CD8-positive, alpha-beta memory T cell (primary cell): ENCODE measurements around the gene BCL2L11. TPM values are rescaled to one million over a fixed set of nuclear protein-coding genes. Genes with fewer than 3 reads are reported as not detected.
A peak's percentile ranks its signal among the peaks of the same experiment; 100 is the strongest.

Experiments
- CTCF ChIA-PET: fragments of 350-600 bp; sonication (Branson Sonifier 250); formaldehyde crosslinking; loops from one replicate; lab custom pipeline; 2021; ENCODE audit warnings: antibody characterized with exemption; lab: Charles Lee
- POLR2A ChIA-PET: fragments of 350-600 bp; sonication (Branson Sonifier 250); formaldehyde crosslinking; loops from one replicate; lab custom pipeline; 2021; ENCODE audit warnings: antibody characterized with exemption; lab: Charles Lee
- DNase-seq, 5 donors: peaks; one replicate each; pipeline versions ENCODE4 v3.0.0 to v3.0.0-alpha.2; 2020 to 2022; ENCODE audit warnings: mixed read lengths in 1 of 5
- H3K27ac ChIP-seq: one replicate; pipeline ENCODE4 v1.7.0; 2013; ENCODE audit warnings: low read depth, mild to moderate bottlenecking, low read length, moderate library complexity
- H3K27me3 ChIP-seq: 2 replicates; pipeline ENCODE4 v1.7.0; 2013; ENCODE audit warnings: low read length, mild to moderate bottlenecking; ENCODE audit not compliant: insufficient read depth, poor library complexity, severe bottlenecking
- H3K36me3 ChIP-seq: 2 replicates; pipeline ENCODE4 v1.7.0; 2013; ENCODE audit warnings: mild to moderate bottlenecking, low read length, moderate library complexity; ENCODE audit not compliant: insufficient read depth
- H3K4me1 ChIP-seq: 2 replicates; pipeline ENCODE4 v1.7.0; 2013; ENCODE audit warnings: mild to moderate bottlenecking, low read length, moderate library complexity; ENCODE audit not compliant: insufficient read depth
- H3K4me3 ChIP-seq: 2 replicates; pipeline ENCODE4 v1.7.0; 2013; ENCODE audit warnings: mild to moderate bottlenecking, low read length
- H3K9me3 ChIP-seq: 2 replicates; pipeline ENCODE4 v1.7.0; 2013; ENCODE audit warnings: mild to moderate bottlenecking, low read length
- H3K27ac Mint-ChIP-seq, 8 donors: one replicate each; pipeline ENCODE4 v1.8.0; 2020 to 2021; ENCODE audit warnings: mixed read lengths in 8 of 8, mild to moderate bottlenecking in 6 of 8, inconsistent platforms in 3 of 8, moderate library complexity in 3 of 8
- H3K27me3 Mint-ChIP-seq, 2 donors: one replicate each; pipeline ENCODE4 v1.8.0; 2020 to 2021; ENCODE audit warnings: mixed read lengths in 2 of 2, mild to moderate bottlenecking in 1 of 2, moderate library complexity in 1 of 2
- H3K36me3 Mint-ChIP-seq, 3 donors: one replicate each; pipeline ENCODE4 v1.8.0; 2020 to 2021; ENCODE audit warnings: mixed read lengths in 3 of 3, inconsistent platforms in 1 of 3, mild to moderate bottlenecking in 1 of 3
- H3K4me1 Mint-ChIP-seq, 3 donors: one replicate each; pipeline ENCODE4 v1.8.0; 2020 to 2021; ENCODE audit warnings: mixed read lengths in 3 of 3, inconsistent platforms in 1 of 3, mild to moderate bottlenecking in 1 of 3
- H3K4me3 Mint-ChIP-seq, 7 donors: one replicate each; pipeline ENCODE4 v1.8.0; 2020 to 2021; ENCODE audit warnings: mixed read lengths in 7 of 7, mild to moderate bottlenecking in 6 of 7, moderate library complexity in 4 of 7, inconsistent platforms in 2 of 7
- H3K9me3 Mint-ChIP-seq, 5 donors: one replicate each; pipeline ENCODE4 v1.8.0; 2020 to 2022; ENCODE audit warnings: mixed read lengths in 5 of 5, mild to moderate bottlenecking in 3 of 5, moderate library complexity in 2 of 5, inconsistent platforms in 1 of 5
- polyA plus RNA-seq: library from polyadenylated mRNA; unstranded; fragments of 300-500 nt; fragmentation: Illumina TruSeq; gene quantifications from one replicate; pipeline ENCODE4 v1.2.3, GENCODE V29; 2021
- total RNA-seq, 2 experiments: library from RNA; stranded (reverse); gene quantifications; one replicate each; pipeline ENCODE4 v1.2.3, GENCODE V29; 2021

Gene BCL2L11
- total and polyA plus RNA-seq, 3 experiments from 2014 or later: 13.8 to 40.6 (median 36.6) TPM

GRCh38 chr2:111194835-111195621, 74.3 kb downstream of the BCL2L11 start:
- peaks cover 2 to 4% of the 10 kb centered on the region in 2 donors for H3K27me3 Mint-ChIP-seq
- ChIA-PET POLR2A (no interaction called here), CTCF (interaction anchor here (0.8 kb wide), 1 partner anchor 77 kb away, joined by 3 read pairs; no protein-coding TSS in a partner anchor)
- no peak overlapping the region for H3K27ac Mint-ChIP-seq
- Histone ChIP-seq H3K36me3 (no peaks in the 10 kb centered on the region), H3K27me3 (no peaks in the 10 kb centered on the region), H3K4me1 (peaks cover 4% of the 10 kb centered on the region), H3K27ac (no peak overlapping the region), H3K4me3 (no peak overlapping the region), H3K9me3 (no peaks in the 10 kb centered on the region)
- H3K4me3 Mint-ChIP-seq: peak overlapping the region in 1 of 7 donors; percentile 59
- no peak for DNase-seq
- H3K36me3 Mint-ChIP-seq: no peaks in the 10 kb centered on the region
- peaks cover 25 to 29% (median 29%) of the 10 kb centered on the region in 3 donors for H3K4me1 Mint-ChIP-seq
- no peaks in the 10 kb centered on the region for H3K9me3 Mint-ChIP-seq

- Histone ChIP-seq H3K27me3 (no peaks in the 10 kb centered on the region), H3K27ac (no peak overlapping the region), H3K9me3 (no peaks in the 10 kb centered on the region), H3K36me3 (no peaks in the 10 kb centered on the region), H3K4me1 (peaks cover 4% of the 10 kb centered on the region), H3K4me3 (no peak overlapping the region)
- ChIA-PET POLR2A (no interaction called here), CTCF (interaction anchor here (1.0 kb wide), 1 partner anchor 12 kb away, joined by 3 read pairs; no protein-coding TSS in a partner anchor)
- DNase-seq: no peak
- peak overlapping the region in 4 of 7 donors; percentile 44 to 72 (median 58) for H3K4me3 Mint-ChIP-seq
- peaks cover 25 to 29% (median 29%) of the 10 kb centered on the region in 3 donors for H3K4me1 Mint-ChIP-seq
- peak overlapping the region in 1 of 8 donors; percentile 51 for H3K27ac Mint-ChIP-seq
- H3K27me3 Mint-ChIP-seq: peaks cover 2 to 4% of the 10 kb centered on the region in 2 donors
- H3K9me3 Mint-ChIP-seq: no peaks in the 10 kb centered on the region
- no peaks in the 10 kb centered on the region for H3K36me3 Mint-ChIP-seq
These were observed 75.7 kb downstream of the BCL2L11 start for GRCh38 chr2:111196435-111196834.

GRCh38 chr2:111198701-111199100, 78.0 kb downstream of the BCL2L11 start:
- no peak for DNase-seq
- H3K36me3 ChIP-seq: no peaks in the 10 kb centered on the region
- H3K4me1 ChIP-seq: peaks cover 4% of the 10 kb centered on the region
- H3K4me1 Mint-ChIP-seq: peaks cover 25 to 29% (median 29%) of the 10 kb centered on the region in 3 donors
- H3K36me3 Mint-ChIP-seq: no peaks in the 10 kb centered on the region
- no peaks in the 10 kb centered on the region for H3K27me3 ChIP-seq
- no peak overlapping the region for H3K27ac ChIP-seq
- POLR2A ChIA-PET: no interaction called here
- H3K4me3 ChIP-seq: no peak overlapping the region
- H3K9me3 Mint-ChIP-seq: no peaks in the 10 kb centered on the region
- CTCF ChIA-PET: no interaction called here
- no peak overlapping the region for H3K27ac Mint-ChIP-seq
- H3K9me3 ChIP-seq: no peaks in the 10 kb centered on the region
- no peak overlapping the region for H3K4me3 Mint-ChIP-seq
- peaks cover 2 to 4% of the 10 kb centered on the region in 2 donors for H3K27me3 Mint-ChIP-seq

- no peaks in the 10 kb centered on the region for H3K27me3 ChIP-seq
- no peak overlapping the region for H3K4me3 ChIP-seq
- no peaks in the 10 kb centered on the region for H3K9me3 ChIP-seq
- H3K4me1 ChIP-seq: peaks cover 4% of the 10 kb centered on the region
- H3K27me3 Mint-ChIP-seq: peaks cover 2 to 4% of the 10 kb centered on the region in 2 donors
- no peaks in the 10 kb centered on the region for H3K9me3 Mint-ChIP-seq
- DNase-seq: no peak
- H3K36me3 Mint-ChIP-seq: peaks cover 0 to 1% (median 0%) of the 10 kb centered on the region in 3 donors
- H3K4me1 Mint-ChIP-seq: peaks cover 24 to 27% (median 27%) of the 10 kb centered on the region in 3 donors
- ChIA-PET POLR2A (no interaction called here), CTCF (no interaction called here)
- no peak overlapping the region for H3K27ac Mint-ChIP-seq
- H3K27ac ChIP-seq: no peak overlapping the region
- H3K36me3 ChIP-seq: no peaks in the 10 kb centered on the region
- H3K4me3 Mint-ChIP-seq: no peak overlapping the region
These were observed 79.1 kb downstream of the BCL2L11 start for GRCh38 chr2:111199840-111200239.

- DNase-seq: no peak
- no peak overlapping the region for H3K27ac ChIP-seq
- no peak overlapping the region for H3K4me3 Mint-ChIP-seq
- H3K4me3 ChIP-seq: no peak overlapping the region
- H3K9me3 ChIP-seq: no peaks in the 10 kb centered on the region
- H3K4me1 Mint-ChIP-seq: peaks cover 19 to 22% (median 21%) of the 10 kb centered on the region in 3 donors
- no peaks in the 10 kb centered on the region for H3K9me3 Mint-ChIP-seq
- CTCF ChIA-PET: no interaction called here
- H3K27ac Mint-ChIP-seq: no peak overlapping the region
- peaks cover 0 to 4% of the 10 kb centered on the region in 2 donors for H3K27me3 Mint-ChIP-seq
- POLR2A ChIA-PET: no interaction called here
- peaks cover 0 to 1% (median 0%) of the 10 kb centered on the region in 3 donors for H3K36me3 Mint-ChIP-seq
- H3K36me3 ChIP-seq: no peaks in the 10 kb centered on the region
- H3K4me1 ChIP-seq: peaks cover 4% of the 10 kb centered on the region
- H3K27me3 ChIP-seq: no peaks in the 10 kb centered on the region
These were observed 79.7 kb downstream of the BCL2L11 start for GRCh38 chr2:111200333-111200881.

GRCh38 chr2:111201214-111201613, 80.5 kb downstream of the BCL2L11 start:
- Mint-ChIP-seq H3K36me3 (peaks cover 0 to 1% (median 0%) of the 10 kb centered on the region in 3 donors), H3K4me3 (no peak overlapping the region), H3K27me3 (peaks cover 0 to 4% of the 10 kb centered on the region in 2 donors), H3K9me3 (no peaks in the 10 kb centered on the region), H3K27ac (no peak overlapping the region), H3K4me1 (peaks cover 11 to 14% (median 13%) of the 10 kb centered on the region in 3 donors)
- Histone ChIP-seq H3K27ac (no peak overlapping the region), H3K9me3 (no peaks in the 10 kb centered on the region), H3K36me3 (no peaks in the 10 kb centered on the region), H3K4me3 (no peak overlapping the region), H3K27me3 (no peaks in the 10 kb centered on the region), H3K4me1 (peaks cover 4% of the 10 kb centered on the region)
- DNase-seq: no peak
- ChIA-PET POLR2A (no interaction called here), CTCF (no interaction called here)

GRCh38 chr2:111202266-111203040, 81.7 kb downstream of the BCL2L11 start:
- no peaks in the 10 kb centered on the region for H3K27me3 ChIP-seq
- H3K4me3 Mint-ChIP-seq: no peak overlapping the region
- peaks cover under 1 to 1% (median under 1%) of the 10 kb centered on the region in 3 donors for H3K4me1 Mint-ChIP-seq
- DNase-seq: no peak
- H3K9me3 Mint-ChIP-seq: no peaks in the 10 kb centered on the region
- peaks cover 0 to 4% of the 10 kb centered on the region in 2 donors for H3K27me3 Mint-ChIP-seq
- H3K27ac ChIP-seq: no peak overlapping the region
- no peaks in the 10 kb centered on the region for H3K9me3 ChIP-seq
- ChIA-PET CTCF (no interaction called here), POLR2A (no interaction called here)
- peak overlapping the region in 1 of 8 donors; percentile 5 for H3K27ac Mint-ChIP-seq
- H3K4me3 ChIP-seq: no peak overlapping the region
- H3K36me3 Mint-ChIP-seq: peaks cover 0 to 3% (median 0%) of the 10 kb centered on the region in 3 donors
- H3K36me3 ChIP-seq: no peaks in the 10 kb centered on the region
- no peaks in the 10 kb centered on the region for H3K4me1 ChIP-seq
